GM18907 (cell line): Measurements from ENCODE around the gene STK11IP.

Experiments
- ATAC-seq: cut with Tn5 transposase; IDR thresholded peaks from one replicate; pipeline ENCODE4 v1.9.1; 2021; ENCODE audit warnings: mild to moderate bottlenecking, moderate library complexity; ENCODE audit not compliant: unreplicated experiment

STK11IP gene

DNA sequence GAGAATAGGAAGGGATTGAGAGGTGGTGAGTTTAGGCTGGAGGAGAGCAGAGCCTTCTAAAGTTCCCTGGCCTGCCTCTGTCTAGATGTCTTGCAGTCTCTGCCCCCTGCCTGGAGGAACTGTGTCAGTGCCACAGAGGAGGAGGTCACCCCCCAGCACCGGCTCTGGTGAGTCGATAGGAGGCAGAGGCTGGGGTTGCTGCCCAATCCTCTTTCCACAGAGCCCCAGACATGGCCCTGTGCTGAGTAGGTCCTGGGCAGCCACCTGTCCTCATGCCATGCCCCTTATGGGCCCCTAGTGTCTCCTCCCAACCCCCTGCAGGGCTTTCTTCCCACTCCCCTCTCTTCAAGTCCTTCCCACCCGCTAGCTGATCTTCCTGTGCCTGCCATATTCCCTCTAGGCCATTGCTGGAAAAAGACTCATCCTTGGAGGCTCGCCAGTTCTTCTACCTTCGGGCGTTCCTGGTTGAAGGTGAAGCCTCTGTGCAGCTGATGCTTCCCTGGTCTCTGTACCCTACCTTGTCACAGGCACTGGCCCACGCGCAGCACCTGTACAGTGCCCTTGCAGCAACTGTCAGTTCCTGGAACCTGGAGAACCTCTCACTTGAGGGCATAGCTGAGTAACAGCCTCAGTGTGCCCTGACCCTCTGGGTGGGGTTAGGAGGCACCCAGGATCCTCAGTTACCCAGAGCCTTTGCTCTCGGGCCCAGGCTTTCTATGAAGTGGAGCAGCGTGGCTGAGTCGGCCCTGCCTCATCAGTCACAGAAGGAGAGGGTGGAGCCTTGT, 16.6 kb downstream of the STK11IP start:
- ATAC-seq: no peak

DNA sequence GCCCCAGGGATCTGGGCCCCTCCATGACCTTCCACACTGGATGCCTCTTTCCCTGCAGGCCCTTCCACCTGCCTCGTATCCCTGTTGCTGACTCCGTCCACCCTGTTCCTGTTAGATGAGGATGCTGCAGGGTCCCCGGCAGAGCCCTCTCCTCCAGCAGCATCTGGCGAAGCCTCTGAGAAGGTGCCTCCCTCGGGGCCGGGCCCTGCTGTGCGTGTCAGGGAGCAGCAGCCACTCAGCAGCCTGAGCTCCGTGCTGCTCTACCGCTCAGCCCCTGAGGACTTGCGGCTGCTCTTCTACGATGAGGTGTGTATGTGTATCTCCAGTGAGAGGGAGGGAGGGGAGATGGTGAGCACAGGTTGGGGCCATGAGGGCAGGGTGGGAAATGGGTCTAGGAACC, 17.4 kb downstream of the STK11IP start:
- ATAC-seq: no peak

DNA sequence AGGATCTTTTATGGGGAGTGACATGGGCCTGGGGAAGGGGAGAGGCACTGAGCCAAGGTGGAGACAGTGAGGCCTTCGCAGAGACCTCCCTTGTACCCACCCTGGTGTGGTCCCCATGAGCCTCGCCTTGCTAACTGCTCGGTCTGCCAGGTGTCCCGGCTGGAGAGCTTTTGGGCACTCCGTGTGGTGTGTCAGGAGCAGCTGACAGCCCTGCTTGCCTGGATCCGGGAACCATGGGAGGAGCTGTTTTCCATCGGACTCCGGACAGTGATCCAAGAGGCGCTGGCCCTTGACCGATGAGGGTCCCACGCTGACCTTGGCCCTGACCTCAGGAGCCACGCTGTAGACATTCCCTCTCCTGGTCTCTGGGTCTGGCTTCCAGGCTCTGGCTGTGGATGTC, 18.2 kb downstream of the STK11IP start:
- no peak for ATAC-seq

DNA sequence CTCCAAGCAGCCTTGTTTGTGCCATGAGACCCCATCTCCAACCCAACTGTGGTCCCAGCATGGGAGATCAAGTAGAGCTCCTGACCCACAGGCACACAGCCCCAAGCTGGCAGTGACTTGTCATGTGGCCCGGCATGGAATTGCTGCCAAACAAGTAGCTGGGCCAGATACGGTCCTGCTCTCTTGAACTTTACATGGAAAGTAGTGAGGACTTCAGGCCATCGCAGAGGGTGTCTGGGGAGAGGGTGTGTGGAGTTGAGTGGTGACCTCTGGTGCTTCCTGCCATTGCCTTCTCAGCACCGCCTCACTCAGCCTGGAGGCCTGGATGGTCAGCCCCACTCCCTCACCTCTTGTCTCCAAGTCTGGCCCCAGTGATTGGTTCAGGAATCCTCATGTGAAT, 18.9 kb downstream of the STK11IP start:
- no peak for ATAC-seq

DNA sequence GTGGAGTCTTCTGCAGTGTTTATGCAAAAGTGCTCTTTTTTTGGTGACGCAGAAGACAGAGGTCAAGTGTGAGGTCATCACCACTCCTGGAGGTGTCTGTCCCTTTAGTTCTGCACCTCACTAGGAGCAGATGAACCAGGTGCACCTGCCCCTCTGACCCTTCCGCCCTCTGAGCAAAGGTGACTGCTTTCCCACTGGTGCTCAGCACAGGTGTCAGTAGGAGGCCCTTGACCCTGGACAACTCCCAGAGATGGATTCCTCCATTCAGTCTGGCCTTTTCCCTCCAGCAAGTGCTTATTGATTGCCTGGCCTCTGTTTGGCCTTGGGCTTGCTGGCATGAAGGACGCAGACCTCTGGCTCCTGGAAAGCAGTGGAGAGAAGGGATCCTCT, 21.1 kb downstream of the STK11IP start:
- no peak for ATAC-seq

DNA sequence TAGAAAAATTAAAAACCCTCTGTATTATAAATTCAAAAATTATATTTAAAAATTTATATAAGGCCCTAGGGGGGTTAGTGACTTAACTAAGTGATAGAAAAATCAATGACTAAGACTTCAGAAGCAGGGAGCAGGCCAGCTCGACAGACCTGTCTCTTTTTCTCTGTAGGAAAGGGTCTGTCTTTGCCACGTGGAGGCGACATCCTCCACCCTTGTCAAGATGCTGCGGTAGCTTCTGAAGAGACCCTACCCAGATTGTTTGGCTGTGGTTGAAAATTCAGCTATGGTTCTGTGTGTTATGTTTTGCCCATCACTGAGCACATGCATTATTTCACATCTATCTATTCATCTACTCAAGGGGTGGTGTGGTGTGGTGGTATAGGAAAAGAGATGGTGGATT, 21.6 kb downstream of the STK11IP start:
- ATAC-seq: no peak

DNA sequence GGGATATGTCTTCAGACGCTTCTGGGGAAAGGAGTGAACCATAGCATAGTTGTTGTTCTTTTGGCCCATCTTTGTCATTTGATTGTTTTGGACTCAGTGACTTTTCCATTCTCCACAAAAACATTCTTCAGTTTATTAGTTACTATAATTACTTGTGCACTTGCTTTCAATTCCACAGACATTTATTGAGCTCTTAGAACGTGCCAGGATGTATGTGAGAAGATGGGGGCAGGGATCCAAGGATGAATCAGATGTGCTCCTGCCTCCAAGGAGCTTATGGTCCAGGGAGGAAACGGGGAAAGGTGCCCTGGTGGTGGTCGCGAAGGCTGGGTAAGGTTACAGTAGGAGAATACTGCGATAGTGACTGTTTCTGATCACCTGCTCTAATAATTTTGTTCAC, 22.9 kb downstream of the STK11IP start:
- ATAC-seq: no peak

DNA sequence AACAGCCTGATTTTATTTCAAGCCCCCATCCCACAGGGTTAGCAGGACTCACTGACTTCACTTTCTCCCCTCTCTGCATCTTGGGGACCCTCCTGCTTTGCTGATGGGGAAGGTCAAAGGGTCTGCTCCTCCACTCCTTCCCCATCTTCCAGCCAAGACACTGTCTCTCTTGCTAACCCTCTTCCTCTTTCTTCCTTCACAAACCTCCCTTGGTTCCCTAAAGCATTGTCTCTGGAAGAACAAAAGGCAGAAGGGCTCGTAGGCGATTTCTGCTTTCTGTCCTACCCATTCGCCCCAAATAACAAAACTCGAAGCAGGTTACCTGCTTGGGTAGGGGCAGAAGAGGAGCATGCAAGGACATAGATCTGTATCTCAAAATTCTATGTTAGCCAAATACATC, 24.3 kb downstream of the STK11IP start:
- no peak for ATAC-seq

DNA sequence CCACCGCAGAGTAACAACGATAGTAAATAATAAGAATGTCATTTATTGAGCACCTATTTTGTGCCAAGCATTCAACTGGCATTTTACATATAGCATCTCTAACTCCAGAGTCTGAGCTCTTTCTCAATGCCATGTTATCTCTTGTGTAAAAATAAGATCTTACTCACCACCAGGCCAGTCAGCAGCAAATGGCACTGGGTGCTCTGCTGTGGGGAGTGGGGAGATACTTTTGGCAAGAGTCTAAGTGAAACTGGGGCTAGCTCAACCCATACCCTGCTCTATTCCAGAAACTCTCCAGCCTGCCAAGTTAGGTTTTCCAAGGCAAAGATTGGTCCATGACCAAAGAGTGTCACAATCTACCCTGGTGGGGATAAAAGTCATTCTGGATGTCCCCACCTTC, 24.8 kb downstream of the STK11IP start:
- no peak for ATAC-seq

DNA sequence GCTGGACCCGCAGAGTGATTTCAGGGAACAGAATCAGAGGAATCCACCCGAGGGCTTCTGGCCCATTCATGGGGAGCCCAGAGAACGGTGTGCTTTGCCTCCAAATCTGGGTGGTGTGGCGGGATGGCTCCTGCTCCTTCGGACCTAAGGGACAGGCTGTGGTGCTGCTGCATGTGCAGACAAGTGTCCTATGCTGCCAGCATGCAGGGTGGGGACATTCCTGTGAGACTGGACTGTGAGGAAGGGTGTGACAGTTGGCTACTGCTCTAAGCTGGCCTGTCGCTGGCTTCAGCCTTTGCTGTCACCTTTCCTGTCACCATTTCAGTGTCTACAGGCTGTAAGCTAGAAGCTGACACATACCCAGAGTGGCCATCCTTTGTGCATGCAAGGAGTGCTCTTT, 26.9 kb downstream of the STK11IP start:
- ATAC-seq: no peak

DNA sequence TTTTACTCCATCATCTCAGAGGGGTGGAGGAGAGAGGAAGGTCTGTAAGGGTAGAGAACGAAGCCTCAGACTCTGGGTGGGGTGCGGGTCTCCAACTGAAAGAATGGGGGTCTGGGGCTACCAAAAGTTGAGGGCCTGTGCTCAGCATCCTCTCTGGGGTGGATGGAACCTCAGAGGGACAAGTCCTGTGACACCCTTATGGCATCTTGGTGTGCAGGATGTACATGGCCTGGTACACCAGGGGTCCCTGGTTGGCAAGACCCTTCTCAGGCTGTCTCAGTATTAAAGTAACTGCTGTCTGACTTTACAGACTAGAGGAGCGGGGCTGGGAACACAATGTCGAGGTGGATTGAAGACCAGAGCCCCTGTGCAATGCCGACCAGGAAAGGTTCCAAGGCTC, 27.5 kb downstream of the STK11IP start:
- ATAC-seq: no peak

DNA sequence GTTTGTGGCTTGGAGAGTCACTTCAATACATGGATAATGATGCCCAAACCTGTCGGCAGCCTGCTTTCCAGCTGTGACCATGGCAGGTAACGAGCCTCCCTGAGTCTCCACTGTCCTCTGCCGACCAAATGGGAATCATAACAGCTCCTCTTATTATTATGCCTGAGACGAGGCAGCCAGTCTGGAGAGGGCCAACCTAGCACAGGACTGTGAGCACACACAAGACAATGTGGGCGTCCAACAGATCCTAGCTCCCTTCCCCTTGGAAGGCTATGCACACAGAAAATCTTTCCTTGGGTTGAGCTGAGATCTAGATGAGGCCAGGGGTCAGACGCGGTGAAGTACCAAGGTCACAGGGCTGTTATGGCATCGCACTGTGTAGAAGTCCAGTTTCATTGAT, 28.9 kb downstream of the STK11IP start:
- ATAC-seq: no peak

DNA sequence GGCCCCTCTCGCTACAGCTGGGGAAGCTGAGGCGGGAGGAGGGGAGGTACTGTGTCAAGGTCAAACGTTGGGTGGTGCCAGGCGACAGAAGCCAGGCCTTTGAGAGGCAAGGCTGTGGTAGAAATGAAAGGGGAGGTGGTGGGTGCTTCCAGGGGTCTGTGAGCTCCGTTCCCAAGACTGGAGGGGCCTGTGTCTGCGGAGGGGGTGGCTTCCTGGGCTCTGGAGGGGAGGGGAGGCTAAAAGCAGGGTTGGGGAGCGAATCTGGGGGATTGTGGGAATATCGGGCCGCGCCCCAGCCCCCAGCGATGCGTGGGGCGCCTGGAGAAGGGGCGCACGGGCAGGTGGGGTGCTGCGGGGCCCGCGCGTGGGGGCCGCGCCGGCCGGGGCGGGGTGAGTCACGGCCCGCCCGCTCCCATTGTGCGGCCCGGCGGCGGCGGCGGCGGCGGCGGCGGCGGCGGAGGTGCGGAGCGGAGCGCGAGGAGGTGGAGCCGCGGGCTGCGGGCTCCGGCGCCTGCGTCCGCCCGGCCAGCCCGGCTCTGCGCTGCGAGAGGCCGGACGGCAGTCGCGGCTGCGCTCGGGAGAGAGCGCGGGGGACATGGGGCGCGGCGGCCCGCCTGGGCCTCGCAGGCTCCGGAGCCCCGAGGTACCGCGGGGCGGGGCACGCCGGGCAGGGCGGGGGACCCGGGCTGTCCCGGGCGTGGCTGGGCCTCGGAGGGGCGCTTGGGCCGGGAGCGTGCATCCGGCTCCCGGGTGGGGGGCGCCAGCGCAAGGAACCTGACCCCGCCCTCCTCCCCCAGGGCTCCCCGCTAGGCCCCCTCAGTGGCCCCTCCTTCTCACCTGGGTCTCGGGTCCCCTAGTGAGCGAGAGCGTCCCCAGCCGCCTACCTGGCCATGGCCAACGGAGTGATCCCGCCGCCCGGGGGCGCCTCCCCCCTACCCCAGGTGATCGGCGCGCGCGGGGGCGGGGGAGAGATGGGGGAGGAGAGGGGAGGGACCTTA, 29.7 kb downstream of the STK11IP start, which contains the start of gene SLC4A3:
Gene SLC4A3, plus strand, starts transcription at position 528 of the 998 bp plus-strand sequence. Its CDS starts 363 bp downstream, at position 891.
- no peak for ATAC-seq

DNA sequence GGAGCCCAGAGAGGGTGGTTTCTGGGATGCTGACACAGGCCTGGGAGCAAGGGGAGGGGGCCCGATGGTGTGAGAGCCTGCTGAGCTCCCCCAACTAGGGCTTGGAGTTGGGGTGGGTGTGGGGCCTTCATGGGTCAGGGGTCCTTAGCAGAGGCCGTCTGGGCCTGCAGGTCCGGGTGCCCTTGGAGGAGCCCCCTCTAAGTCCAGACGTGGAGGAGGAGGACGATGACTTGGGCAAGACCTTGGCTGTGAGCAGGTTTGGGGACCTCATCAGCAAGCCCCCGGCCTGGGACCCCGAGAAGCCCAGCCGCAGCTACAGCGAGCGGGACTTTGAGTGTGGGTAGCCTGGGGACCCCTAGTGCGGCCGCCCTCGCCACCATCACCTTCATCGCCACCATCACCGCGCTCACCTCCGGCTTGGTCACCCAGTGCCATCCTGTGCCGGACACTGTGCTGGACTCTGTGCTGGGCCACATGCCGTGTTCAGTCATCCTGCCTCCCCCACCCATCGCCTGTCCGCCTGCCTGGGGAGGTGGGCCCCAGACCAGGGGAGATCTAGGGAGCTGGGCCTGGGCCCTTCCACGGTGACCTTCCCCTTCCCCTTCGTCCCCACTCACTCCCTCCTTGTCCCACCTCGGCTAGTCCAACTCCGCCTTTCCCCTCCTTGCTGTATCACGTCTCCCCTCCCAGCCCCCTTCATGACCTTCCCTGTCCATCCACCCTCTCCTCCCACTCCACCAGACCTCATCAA, 30.8 kb downstream of the STK11IP start:
- ATAC-seq: no peak

DNA sequence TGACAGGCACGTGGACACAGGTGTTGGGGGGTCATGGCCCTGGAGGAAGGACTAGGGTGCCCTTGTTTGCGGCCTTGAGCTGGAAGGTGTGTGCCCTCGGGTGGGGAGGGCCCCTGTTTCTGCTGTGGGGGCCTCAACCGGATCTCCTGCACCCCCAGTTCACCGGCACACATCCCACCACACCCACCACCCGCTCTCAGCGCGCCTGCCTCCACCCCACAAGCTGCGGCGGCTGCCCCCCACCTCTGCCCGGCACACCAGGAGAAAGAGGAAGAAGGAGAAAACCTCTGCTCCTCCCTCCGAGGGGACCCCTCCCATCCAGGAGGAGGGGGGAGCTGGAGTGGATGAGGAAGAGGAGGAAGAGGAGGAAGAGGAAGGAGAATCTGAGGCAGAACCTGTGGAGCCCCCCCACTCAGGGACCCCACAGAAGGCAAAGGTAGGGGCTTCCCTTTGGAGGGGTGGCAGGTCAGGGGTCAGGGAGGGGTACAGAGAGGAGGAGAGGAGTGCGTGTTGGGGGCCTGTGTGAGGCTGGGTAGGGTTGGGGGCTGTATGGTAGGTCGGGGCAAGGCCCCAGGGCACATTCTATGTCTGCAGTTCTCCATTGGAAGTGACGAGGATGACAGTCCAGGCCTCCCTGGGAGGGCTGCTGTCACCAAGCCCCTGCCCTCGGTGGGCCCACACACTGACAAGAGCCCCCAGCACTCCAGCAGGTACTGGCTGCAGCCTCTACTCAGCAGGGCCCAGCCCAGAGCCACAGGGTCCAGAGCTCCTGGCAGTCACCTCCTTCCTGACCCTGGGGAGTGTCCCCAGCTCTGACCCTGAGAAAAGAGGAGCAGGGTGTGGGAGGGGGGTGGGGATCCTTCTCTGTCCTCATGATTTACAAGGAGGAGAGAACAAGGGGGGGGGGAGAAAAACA, 31.6 kb downstream of the STK11IP start:
- no peak for ATAC-seq

DNA sequence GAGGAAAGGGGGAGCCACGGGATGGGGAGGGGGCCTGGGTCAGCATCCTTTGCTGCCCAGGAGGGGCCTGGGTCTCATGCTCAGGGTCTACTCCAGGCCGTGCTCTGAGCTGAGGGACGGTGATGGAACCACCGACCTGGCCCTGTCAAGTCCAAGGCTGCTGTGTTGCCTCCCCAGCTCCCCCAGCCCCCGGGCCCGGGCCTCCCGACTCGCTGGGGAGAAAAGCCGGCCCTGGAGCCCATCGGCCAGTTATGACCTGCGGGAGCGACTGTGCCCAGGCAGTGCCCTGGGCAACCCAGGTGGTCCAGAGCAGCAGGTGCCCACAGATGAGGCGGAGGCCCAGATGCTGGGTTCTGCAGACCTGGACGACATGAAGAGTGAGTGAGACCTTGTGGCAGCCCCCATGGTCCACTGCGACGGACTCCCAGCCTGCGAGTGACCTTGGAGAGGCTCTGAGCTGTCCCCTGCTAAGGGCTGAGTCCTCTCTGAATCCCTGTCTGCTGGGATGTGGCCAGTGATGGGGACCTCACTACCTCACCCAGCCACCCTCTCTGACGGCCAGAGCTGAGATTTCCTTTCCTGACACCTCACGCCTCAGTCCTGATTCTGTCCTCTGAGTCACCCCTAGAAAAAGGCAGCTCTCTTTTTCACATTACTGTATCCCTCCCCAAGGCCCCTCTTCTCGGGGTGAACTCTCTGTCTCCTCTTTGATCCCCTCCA, 32.5 kb downstream of the STK11IP start:
- ATAC-seq: no peak

DNA sequence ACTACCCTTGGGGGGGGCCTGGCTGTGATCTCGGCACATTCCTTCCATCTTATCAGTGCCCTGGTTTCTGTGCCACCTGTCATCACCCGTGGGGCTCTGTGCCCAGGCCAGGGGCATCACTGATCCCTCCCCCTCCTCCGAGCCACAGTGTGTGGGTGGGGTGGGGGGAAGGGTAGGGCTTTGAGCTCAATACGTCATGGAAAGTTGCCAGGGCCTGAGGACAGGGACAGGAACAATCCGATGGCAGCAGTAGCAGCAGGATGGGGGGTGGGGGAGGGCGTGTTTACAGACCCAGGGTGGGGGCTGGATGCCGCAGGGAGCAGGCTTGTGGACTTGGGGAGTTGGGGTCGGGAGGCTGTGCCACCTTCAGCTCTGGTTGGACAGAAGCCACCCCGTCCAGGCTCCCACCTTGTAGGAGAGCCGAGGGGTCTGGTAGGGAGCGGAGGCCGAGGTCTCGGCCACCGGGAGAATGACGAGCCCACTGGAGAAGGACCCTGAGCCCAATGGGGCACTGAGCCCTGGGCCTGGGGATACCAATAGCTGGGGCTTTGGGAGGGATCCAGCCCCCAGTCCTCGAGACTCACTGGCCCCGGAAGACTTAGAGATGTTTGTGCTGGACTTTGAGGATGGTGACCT, 33.2 kb downstream of the STK11IP start:
- ATAC-seq: no peak

DNA sequence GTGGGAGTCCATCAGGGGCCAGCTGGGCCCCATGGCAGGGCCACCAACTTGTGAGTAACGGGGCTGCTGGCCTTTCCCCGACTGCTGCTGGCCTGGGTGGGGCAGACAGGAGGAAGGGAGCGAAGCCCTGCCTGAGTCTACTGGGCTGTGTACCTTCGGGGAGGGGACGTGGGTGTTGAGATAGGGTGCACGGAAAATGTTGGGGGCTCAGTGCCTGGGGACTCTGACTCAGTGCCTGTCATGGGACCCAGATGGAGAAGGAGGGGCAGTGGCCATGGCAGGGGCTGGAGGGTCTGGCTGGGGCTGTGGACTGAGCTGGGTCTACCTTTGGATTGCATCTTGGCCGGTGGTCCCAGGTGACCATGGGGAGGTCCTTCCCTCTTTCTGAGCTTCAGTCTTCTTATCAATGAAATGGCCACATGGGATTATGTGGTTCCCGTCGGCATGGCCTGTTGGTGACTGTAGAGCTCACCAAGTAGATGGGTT, 33.8 kb downstream of the STK11IP start:
- ATAC-seq: no peak
